ENCODE measurements around the gene PTPRA.

The PTPRA gene

DNA sequence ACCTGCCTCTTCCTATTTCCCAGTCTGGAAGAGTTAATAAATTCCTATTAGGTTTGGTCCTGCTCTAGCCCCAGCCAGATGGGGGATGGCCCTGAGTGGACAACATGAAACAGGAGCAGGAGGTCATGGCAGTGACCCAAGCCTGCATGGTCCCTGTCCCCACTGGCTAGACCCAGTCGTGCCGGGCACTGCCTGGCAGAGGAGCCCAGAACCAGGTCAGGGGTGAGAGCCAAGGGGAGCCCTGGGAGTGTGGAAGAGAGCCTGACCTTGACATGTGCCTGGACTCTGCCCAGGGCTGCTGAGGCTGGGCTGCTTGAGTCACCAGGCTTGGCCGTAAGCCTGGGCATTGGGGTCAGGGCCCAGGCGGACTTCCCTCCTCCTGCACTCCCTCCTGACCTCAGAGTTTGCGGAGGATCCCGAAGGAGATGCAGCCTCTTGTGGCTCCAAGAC is 207.7 kb downstream of the PTPRA start:
- POLR2A ChIA-PET (ENCODE audit: low non-redundant PET): no interaction called here
- CTCF ChIA-PET: no interaction called here
- TF ChIP-seq, protein P1, sequence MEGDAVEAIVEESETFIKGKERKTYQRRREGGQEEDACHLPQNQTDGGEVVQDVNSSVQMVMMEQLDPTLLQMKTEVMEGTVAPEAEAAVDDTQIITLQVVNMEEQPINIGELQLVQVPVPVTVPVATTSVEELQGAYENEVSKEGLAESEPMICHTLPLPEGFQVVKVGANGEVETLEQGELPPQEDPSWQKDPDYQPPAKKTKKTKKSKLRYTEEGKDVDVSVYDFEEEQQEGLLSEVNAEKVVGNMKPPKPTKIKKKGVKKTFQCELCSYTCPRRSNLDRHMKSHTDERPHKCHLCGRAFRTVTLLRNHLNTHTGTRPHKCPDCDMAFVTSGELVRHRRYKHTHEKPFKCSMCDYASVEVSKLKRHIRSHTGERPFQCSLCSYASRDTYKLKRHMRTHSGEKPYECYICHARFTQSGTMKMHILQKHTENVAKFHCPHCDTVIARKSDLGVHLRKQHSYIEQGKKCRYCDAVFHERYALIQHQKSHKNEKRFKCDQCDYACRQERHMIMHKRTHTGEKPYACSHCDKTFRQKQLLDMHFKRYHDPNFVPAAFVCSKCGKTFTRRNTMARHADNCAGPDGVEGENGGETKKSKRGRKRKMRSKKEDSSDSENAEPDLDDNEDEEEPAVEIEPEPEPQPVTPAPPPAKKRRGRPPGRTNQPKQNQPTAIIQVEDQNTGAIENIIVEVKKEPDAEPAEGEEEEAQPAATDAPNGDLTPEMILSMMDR (conservative IDR thresholded peaks at IDR 0.05; ENCODE audit: low read depth): no peak
- no peak overlapping the region for H3K27ac ChIP-seq
- DNase-seq (ENCODE audit: low spot score): no peak

GRCh38 chr20:3081641-3082040 is 208.4 kb downstream of the PTPRA start:
- TF ChIP-seq, protein P1 (conservative IDR thresholded peaks at IDR 0.05; ENCODE audit: low read depth): no peak
- DNase-seq (ENCODE audit: low spot score): no peak
- H3K27ac ChIP-seq: no peak overlapping the region
- POLR2A ChIA-PET (ENCODE audit: low non-redundant PET): no interaction called here
- CTCF ChIA-PET: no interaction called here

- no peak for DNase-seq (ENCODE audit: low spot score)
- POLR2A ChIA-PET (ENCODE audit: low non-redundant PET): no interaction called here
- CTCF ChIA-PET: no interaction called here
- TF ChIP-seq, protein P1 (conservative IDR thresholded peaks at IDR 0.05; ENCODE audit: low read depth): no peak
- H3K27ac ChIP-seq: no peak overlapping the region
These were observed 209.1 kb downstream of the PTPRA start for GRCh38 chr20:3082306-3082951.

GRCh38 chr20:3082955-3083952 is 210.0 kb downstream of the PTPRA start:
- no peak overlapping the region for H3K27ac ChIP-seq
- no peak for DNase-seq (ENCODE audit: low spot score)
- CTCF ChIA-PET: interaction anchor here (0.7 kb wide), 1 partner anchor 30 kb away, joined by 7 read pairs; no protein-coding TSS in a partner anchor
- TF ChIP-seq, protein P1 (conservative IDR thresholded peaks at IDR 0.05; ENCODE audit: low read depth): no peak
- POLR2A ChIA-PET (ENCODE audit: low non-redundant PET): no interaction called here

GRCh38 chr20:3084283-3084985 is 211.2 kb downstream of the PTPRA start, which contains the start of gene AVP:
TSS of gene AVP (minus strand) at chr20:3084724. CDS start at chr20:3084674, 50 bp downstream.
- CTCF ChIA-PET: interaction anchor here (0.7 kb wide), 1 partner anchor 31 kb away, joined by 7 read pairs; no protein-coding TSS in a partner anchor
- DNase-seq (ENCODE audit: low spot score): no peak
- TF ChIP-seq, protein P1 (conservative IDR thresholded peaks at IDR 0.05; ENCODE audit: low read depth): no peak
- no peak within 1 kb of the TSS for H3K27ac ChIP-seq
- POLR2A ChIA-PET (ENCODE audit: low non-redundant PET): no interaction called here

GRCh38 chr20:3084986-3085360 is 211.7 kb downstream of the PTPRA start:
- TF ChIP-seq, protein P1 (conservative IDR thresholded peaks at IDR 0.05; ENCODE audit: low read depth): no peak
- DNase-seq (ENCODE audit: low spot score): no peak
- ChIA-PET POLR2A (ENCODE audit: low non-redundant PET) (no interaction called here), CTCF (interaction anchor here (0.6 kb wide), 1 partner anchor 1507 kb away, joined by 3 read pairs; no protein-coding TSS in a partner anchor)
- no peak overlapping the region for H3K27ac ChIP-seq

Data from RWPE1 (cell line).